Measurements from ENCODE around the gene METAP2.
"Not testable (repeated sequence)": the region's sequence is repeated elsewhere in the genome, so short reads cannot be mapped to it uniquely, and the experiment has no call there.

METAP2 gene

DNA sequence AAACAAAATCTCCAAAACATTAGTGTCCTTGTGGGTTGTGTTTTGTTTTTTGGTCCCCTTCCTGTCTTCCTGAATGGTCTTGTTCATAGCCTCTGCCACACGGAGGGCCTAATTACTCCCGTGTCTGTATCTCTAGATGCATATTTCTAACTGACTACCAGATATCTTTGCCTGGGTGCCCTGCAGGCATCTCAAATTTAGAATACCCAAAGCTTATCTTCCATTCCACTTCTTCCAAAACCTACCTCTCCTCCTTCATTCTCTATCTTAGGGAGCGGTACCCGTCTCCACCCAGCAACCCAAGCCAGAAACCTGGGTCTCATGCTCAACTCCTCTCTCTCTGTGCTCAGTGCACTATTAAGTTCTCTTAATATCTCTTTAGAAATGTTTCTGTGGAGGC is 10.9 kb upstream of the METAP2 start:
- no peak for DNase-seq

DNA sequence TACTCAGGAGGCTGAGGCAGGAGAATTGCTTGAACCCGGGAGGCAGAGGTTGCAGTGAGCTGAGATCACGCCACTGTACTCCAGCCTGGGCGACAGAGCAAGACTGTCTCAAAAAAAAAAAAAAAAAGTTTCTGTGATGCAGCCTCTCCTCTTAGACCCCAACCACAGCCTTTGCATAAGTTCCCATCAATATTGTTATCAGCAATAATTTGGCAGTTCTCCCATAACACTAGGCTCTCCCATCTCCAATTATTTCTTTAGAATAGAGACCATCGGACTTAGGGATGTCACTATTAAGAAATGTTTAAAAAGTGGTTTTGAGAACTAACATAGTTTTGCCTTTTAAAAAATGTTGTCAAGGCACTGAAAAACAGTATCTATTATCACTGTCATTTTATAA is 10.2 kb upstream of the METAP2 start:
- DNase-seq: not testable (repeated sequence)

DNA sequence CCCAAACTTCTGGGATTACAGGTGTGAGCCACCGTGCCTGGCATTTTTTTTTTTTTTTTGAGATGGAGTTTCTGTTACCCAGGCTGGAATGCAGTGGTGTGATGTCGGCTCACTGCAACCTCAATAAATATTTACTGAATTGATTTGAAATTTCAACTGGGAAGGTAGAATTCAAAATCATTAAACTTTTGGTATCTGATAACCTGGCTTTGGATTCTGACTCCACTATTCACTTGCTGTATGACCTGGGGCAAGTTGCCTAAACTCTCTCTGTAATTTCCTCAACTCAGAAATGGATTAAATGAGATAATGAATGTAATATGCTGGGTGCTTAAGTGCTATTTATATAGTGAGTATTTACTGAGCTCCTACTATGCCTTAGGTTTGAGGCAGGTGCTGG is 8.7 kb upstream of the METAP2 start:
- DNase-seq: no peak

DNA sequence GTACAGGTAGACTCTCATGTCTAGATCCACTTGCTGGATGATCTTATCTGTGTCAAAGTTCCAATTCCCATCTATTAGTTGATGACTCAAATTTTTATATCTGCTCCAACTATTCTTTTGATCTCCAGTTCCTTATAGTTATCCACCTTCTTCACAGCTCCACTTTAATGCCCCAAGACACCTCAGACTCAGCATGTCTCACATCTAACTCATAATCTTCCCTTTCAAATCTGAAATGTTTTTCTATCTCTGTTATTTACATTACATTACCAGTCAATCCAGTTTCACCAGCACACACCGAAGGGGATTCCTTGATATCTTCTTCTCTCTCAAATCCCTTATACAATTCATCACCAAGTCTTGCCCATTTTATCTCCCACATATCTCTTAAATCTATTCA is 3.7 kb upstream of the METAP2 start:
- DNase-seq: no peak

DNA sequence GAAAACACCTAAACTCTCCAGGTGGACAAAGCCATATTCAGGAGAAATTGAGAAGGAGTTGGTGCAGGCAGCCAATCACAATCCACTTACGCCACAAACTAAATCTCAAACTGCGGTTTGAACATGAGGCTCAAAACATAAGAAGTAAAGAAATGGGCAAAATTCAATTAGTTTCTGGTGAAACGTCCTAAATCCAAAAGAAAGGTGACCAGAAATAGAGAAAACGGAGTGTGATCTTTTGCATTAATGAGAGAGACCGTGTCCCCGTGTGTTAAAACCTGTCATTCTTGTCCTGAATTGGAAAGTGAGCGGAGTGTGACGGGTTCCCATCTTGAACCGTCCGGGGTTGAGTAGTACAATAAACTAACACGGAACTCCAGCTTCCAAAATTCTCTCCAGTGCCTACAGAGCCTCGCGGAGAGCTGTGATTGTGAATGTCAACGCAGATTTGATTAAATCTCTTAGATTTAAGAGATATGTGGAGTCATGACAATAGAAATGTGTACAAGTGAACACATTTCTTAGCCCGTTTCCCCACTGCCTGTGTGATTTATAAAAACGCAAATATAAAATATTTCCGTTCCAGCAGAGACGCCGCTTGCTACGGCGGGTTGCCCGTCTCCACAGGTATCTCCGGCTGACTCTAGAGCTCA is 595 bp upstream of the METAP2 start:
- peak; percentile 34 to 54 for DNase-seq

DNA sequence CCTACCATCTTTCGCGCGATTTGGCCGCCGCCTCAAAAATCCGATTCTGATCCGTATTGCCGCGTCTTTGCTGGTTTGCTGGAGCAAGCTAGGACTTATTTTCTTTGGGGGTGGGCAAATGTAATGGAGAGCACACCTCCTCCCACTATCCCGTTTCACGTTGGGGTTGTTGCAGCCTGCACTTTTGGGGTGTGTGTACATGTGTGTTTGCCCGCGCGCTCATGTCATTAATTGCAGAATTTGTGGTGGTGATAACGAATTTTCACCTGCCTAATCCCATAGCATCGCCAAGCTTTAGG is 657 bp downstream of the METAP2 start:
- DNase-seq: no peak

DNA sequence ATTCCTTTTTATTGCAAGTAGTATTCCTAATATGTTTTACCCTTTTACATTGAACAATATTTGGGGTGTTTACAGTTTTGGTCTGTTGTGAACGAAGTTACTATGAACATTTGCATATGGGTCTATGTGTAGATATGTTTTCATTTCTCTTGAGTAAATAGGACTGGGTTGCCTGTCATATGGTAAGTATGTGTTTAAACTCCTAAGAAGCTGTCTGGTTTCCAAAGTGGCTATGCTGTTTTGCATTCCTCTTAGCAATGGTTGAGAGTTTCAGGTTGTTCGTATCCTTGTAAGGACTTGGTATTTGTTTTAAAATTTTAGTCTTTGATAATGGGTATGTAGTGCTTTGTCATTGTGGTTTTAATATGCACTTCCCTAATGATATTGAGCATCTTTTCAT is 6.3 kb downstream of the METAP2 start:
- DNase-seq: no peak

DNA sequence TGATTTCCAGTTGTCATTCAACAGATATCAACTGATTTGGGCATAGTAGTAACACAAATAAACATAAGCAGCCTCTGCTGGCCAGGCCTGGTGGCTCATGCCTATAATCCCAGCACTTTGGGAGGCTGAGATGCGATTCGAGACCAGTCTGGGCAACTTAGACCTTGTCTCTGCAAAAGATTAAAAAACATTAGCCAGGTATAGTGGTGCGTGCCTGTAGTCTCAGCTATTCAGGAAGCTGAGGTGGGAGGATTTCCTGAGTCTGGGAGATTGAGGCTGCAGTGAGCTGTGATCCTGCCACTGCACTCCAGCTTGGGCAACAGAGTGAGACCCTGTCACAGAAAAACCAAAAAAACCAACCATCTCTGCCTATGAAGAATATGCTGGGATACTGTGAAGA is 7.1 kb downstream of the METAP2 start:
- no peak for DNase-seq

DNA sequence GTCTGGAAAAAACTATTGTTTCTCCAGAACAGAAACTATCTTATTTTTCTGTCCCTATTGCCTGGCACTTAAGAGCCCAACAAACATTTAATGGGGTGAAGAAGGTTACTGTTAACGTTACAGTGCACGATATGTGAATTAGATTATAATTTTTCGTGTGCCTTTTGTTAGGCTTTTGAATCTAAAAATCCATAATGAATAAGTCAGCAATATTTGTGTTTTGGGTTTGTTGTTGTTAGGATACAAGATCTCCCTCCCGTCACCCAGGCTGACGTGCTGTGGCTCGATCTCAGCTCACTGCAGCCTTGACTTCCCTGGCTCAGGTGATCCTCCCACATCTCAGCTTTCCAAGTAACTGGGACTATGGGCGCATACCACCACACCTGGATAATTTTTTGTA is 7.9 kb downstream of the METAP2 start:
- no peak for DNase-seq

DNA sequence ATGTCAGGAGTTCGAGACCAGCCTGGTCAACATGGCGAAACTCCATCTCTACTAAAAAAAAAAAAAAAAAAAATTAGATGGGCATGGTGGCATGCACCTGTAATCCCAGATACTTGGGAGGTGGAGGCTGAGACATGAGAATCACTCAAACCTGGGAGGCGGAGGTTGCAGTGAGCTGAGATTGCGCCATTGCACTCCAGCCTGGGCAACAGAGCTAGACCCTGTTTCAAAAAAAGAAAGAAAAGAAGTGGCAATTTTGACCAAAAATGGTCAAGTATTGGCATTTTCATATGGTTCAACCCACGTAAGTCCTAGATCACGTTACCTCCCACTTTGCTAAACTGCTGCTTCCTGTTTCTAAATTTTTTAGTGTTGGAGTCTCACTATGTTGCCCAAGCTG is 8.6 kb downstream of the METAP2 start:
- DNase-seq: peak in 1 of 2 donors; percentile 8

DNA sequence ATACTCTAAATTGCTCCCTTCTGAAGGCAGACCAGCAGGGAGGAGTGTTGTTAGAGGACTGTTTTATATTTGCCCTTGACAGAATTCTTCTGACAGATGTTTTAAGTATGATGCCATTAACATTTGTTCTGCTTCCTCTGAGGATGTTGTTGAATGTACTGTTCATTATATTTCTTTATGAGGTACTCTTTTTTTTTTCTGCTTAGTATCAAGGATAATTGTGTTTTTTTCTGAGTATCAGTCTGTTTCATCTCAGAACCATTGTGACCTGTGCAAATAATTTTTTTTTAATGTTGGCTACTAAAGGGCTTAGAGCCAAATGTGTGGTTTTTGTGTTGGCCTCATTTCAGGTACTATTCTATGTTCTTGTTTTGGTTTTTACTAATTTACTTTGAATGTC is 10.6 kb downstream of the METAP2 start:
- no peak for DNase-seq

DNA sequence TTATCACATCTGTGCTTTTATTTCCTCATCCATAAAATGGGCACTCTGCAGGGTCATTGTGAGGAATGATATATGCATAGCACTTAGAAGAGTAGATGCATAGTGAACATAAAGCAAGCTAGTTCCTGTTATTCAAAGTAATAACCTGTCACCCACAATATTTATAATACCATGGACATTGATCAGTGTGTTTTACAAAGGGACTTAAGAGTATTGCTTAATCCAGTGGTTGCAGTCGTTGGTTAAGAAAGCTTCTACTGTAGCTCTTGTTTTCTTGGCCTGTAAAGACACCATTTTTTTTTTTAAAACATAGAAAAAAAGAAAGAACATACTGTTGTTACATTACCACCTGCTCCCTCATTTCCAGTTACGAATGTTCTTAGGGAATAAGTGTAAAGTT is 13.1 kb downstream of the METAP2 start:
- DNase-seq: no peak

DNA sequence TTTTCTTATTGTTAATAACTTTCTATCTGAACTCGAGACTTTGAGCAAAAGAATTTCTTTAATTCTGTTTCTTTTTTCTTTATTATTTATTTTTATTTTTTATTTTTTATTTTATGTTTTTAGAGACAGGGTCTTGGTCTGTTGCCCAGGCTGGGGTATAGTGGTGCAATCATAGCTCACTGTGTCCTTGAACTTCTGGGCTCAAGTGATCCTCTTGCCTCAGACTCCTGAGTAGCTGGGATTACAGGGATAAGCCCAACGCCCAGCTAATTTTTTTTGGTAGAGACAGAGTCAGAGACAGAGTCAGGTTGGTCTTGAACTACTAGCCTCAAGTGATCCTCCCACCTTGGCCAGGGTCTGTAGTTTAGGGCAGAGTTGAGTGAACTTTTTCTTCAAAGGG is 18.5 kb downstream of the METAP2 start:
- no peak for DNase-seq

DNA sequence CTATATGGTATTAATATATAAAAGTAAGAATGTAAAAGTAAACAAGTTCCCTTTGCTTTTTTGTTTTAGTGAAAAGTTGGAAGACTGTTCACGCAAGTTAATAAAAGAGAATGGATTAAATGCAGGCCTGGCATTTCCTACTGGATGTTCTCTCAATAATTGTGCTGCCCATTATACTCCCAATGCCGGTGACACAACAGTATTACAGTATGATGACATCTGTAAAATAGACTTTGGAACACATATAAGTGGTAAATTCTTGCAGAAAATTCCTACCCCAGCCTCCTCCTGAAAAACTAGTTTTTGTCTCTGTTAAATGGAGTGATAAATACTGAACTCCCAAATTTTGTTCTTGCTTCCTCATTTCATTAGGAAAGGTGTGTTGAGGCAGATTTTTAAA is 20.9 kb downstream of the METAP2 start:
- no peak for DNase-seq

DNA sequence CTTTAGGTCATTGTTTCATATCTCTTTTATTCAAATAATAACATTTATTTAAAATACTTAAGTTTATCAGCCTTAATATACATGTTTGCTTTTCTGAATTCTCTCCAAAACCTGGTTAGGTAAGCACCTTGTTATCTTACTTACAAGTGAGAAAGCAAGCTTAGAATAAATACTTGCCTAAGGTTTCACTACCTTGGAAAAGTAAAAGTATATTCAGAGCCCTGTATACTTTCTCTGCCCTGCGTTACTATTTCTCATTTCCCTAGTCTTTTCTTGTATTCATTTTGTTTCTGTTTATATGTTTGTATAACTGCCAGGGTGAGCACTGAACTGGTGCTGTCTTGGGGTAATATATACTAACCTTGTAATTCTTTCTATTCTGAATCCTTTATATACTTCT is 21.5 kb downstream of the METAP2 start:
- no peak for DNase-seq

DNA sequence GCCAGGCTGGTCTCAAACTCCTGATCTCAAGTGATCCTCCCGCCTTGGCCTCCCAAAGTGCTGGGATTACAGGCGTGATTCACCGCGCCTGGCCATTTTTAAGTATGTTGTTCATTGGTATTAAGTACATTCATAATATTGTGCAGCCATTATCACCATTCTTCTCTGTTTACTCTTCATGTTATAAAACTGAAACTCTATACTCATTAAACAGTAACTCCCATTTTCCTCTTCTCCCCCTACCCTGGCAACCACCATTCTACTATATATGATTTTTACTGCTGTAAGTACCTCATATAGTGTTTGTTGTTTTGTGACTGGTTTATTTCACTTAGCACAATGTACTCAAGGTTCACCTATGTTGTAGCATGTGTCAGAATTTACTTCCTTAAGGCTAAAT is 23.1 kb downstream of the METAP2 start:
- DNase-seq: no peak

DNA sequence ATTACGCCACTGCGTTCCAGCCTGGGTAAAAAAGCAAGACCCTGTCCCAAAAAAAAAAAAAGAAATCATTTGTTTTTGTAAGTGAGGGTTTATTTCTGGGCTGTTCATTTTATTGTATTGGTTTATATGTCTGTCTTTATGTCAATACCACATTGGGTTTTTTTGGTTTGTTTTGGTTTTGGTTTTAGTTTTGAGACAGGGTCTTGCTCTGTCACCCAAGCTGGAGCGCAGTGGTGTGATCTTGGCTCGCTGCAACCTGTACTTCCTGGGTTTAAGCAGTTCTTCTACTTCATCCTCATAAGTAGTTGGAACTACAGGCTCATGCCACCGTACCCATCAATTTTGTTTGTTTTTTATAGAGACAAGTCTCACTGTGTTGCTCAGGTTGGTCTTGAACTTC is 25.0 kb downstream of the METAP2 start:
- DNase-seq: no peak

DNA sequence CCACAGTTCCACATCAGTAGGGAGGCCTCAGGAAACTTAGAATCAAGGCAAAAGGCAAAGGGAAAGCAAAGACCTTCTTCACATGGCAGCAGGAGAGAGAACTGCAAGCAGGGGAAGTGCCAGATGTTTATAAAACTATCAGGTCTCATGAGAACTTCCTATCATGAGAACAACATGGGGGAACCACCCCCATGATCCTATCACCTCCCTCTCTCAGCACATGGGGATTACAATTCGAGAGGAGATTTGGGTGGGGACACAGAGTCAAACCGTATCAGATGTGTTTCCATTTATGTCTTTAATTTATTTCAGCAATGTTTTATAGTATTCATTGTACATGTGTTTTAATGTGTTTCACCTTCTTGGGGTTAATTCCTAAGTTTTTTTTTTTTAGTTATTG is 25.8 kb downstream of the METAP2 start:
- no peak for DNase-seq

DNA sequence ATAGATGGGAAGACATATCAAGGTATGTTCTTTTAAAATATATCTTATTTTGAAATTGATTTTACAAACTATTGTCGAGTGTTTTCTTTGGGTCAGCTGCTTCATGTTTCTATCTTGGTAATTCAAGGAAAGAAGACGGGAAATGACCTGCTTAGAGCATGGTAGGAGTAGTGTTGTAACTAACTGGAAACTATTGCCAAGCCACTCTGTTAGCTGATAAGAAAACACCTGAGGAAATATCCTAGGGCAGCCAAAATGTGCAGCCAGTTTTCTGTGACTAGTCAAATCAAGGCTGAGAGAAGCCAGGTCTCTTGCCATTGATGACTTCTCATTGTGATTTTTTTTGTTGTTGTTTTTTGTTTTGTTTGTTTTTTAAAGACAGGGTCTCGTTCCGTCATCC is 30.2 kb downstream of the METAP2 start:
- DNase-seq: no peak

DNA sequence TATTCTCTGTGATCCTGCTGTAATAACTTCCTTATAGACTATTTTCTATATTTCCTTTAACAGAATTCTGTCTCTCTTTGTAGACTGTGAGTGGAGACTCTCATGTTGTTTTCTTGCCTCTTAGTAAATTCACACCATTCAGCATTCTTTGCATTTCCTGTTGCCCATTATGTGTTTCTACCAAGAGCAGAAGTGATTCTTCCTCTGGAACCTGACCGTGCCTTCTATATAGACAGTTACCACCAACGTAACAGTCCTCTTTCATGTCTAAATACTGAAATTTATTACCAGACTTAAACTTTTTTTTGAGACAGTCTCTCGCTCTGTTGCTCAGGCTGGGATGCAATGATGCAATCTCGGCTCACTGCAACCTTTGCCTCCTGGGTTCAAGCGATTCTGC is 31.1 kb downstream of the METAP2 start:
- DNase-seq: no peak

DNA sequence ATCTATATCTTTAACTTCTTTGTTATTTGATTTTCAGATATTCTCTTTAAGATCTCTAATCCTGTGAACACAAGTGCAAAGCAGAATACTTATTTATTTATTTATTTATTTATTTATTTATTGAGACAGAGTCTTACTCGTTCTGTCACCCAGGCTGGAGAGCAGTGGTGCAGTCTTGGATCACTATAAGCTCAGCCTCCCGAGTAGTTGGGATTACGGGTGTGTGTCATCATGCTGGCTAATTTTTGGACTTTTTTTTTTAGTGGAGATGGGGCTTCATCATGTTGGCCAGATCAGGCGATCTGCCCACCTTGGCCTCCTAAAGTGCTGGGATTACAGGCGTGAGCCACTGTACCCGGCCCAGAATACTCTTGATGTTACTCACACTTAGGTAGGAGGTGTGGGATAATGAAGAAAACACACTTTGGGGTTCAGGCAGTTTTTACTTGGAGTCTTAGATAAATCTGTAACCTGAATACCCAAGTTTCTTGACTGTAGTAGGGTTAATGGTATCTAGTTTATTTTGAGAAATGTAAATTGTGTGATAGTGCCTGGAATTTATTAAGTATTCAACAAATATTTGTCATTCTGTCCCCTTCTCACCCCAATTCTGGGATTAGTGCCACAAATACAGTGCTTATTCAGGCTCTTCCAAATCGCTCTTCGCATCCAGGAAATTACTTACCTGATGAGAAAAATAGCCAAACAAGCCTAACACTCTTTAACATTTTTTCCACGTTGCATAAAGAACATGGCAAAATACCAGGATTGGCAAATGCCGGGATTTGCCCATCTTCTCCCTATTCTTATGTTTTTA is 33.0 kb downstream of the METAP2 start:
- DNase-seq: no peak

DNA sequence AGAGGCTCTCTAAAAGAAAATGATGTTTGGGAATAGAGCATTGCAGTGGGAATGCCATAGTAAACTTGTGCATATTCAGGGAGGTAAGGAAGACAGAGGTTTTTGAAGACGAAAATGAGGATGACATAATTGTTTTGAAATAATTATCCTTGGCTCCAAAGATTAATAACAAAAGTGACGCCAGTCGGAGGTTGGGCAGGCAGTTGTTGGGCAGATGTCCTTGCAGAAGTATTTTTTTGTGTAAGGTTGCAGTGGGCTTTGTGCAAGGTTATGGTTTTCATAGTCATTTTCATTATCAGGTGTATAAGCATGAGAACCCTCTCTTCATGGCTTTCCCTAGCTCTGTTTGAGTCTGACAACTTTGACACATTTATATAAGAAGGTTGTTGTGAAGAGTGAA is 35.3 kb downstream of the METAP2 start:
- DNase-seq: no peak

DNA sequence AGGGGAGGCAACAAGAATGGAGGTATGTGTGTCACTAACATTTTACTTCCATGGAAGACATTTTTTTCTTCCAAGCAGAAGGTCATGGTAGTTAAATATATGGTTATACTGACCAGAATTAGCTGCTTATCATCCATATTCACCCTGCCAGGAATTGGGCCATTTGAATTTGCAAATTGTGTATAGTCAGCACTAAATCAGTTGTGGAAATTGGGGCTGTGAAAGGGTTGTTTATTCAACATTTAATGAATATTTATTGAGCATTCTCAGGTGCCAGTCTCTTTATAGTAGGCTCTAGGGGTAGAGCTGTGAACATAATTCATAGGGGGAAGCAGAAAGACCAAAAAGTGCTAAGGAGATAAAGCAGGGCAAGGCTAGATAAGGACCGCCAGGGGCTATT is 38.0 kb downstream of the METAP2 start:
- no peak for DNase-seq

DNA sequence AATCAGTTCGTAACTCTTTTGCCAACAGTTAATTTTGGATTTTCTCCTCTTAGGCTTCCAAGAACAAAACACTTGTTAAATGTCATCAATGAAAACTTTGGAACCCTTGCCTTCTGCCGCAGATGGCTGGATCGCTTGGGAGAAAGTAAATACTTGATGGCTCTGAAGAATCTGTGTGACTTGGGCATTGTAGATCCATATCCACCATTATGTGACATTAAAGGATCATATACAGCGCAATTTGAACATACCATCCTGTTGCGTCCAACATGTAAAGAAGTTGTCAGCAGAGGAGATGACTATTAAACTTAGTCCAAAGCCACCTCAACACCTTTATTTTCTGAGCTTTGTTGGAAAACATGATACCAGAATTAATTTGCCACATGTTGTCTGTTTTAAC is 39.6 kb downstream of the METAP2 start:
- DNase-seq: no peak

DNA sequence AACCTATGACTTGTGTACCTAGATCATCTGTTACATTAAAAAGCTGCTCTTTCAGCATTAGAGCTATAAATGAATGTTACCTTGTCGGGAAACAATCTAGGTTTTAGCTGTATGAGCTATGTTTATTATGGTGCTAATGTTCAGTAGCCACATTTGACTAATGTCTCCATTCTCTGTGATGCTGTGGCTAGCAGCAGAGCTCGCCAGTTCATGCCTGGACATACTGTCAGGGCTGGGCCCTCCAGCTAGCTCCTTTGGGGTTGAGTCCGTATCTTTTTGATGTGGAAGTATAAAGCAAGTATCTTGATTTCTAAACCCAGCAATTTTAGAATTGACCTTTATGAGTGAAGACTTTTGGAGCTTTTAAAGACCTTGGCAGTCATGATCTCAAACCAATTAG is 41.2 kb downstream of the METAP2 start:
- no peak for DNase-seq
